ENCODE measurements around the gene WWOX.

WWOX gene

DNA sequence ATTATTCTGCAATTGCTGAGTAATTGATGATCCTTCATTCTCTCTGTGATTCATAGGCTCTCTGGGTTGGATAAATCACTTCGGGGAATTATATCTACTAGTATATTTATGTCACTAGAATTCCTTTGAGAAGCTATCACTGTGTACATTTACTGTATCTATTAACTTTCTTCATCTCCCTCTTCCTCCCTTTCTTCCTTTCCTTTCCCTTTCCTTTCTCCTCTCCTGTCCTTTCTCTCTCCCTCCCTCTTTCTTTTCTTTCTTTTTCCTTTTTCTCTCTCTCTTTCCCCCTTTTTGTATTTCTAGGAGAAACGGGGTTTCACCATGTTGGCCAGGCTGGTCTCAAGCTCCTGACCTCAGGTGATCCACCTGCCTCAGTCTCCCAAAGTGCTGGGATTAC, 711.8 kb downstream of the WWOX start:
- no peak overlapping the region for H3K4me3 ChIP-seq (ENCODE audit: low read length)
- no peaks in the 10 kb centered on the region for H3F3A ChIP-seq (ENCODE audit: insufficient read depth, low read length)
- no peak overlapping the region for H3K4me2 ChIP-seq (ENCODE audit: low read depth, low read length)
- no peaks in the 10 kb centered on the region for H3K36me3 ChIP-seq (replicated peaks; ENCODE audit: insufficient read depth, low read length)
- no peaks in the 10 kb centered on the region for H3K27me3 ChIP-seq (replicated peaks; ENCODE audit: insufficient read depth, low read length)
- H2AFZ ChIP-seq (ENCODE audit: low read length): no peak overlapping the region
- H3K27ac ChIP-seq (ENCODE audit: low read length): no peak overlapping the region
- H3K9ac ChIP-seq (ENCODE audit: low read length): no peak overlapping the region
- TF ChIP-seq EZH2phosphoT487 (IDR thresholded peaks at IDR 0.05; ENCODE audit: low read length) (no peak), CTCF (IDR thresholded peaks at IDR 0.05; ENCODE audit: low read length) (no peak), EZH2 (optimal IDR thresholded peaks at IDR 0.05; ENCODE audit: low read depth, low read length) (no peak)
- H4K20me1 ChIP-seq (ENCODE audit: insufficient read depth, low read length): no peaks in the 10 kb centered on the region
- no peaks in the 10 kb centered on the region for H3K79me2 ChIP-seq (ENCODE audit: low read length)
- H3K9me3 ChIP-seq (replicated peaks; ENCODE audit: insufficient read depth, low read length): no peaks in the 10 kb centered on the region
- H3K4me1 ChIP-seq (ENCODE audit: low read length): no peaks in the 10 kb centered on the region
- H3K9me2 ChIP-seq (replicated peaks; ENCODE audit: insufficient read depth, low read length): no peaks in the 10 kb centered on the region
- no peak for DNase-seq

DNA sequence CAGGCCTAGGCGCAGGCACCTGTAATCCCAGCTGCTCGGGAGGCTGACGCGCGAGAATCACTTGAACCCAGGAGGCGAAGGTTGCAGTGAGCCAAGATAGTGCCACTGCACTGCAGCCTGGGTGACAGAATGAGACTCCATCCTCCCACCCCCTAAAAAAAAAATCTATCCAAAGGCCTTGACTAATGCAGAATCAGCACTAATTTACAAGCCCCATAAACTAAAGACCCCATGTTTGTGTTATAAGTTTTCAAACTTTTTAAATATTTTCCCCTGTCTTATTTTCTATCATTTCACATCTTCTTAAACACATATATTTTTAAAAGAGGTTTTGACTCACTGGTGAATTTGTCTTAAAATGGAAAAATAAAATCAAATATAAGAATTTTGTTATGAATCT, 713.1 kb downstream of the WWOX start:
- Histone ChIP-seq H2AFZ (ENCODE audit: low read length) (no peak overlapping the region), H3F3A (ENCODE audit: insufficient read depth, low read length) (no peaks in the 10 kb centered on the region), H3K4me3 (ENCODE audit: low read length) (no peak overlapping the region), H3K9me3 (replicated peaks; ENCODE audit: insufficient read depth, low read length) (no peaks in the 10 kb centered on the region), H3K9me2 (replicated peaks; ENCODE audit: insufficient read depth, low read length) (no peaks in the 10 kb centered on the region), H3K4me1 (ENCODE audit: low read length) (no peaks in the 10 kb centered on the region), H4K20me1 (ENCODE audit: insufficient read depth, low read length) (no peaks in the 10 kb centered on the region), H3K4me2 (ENCODE audit: low read depth, low read length) (no peak overlapping the region), H3K36me3 (replicated peaks; ENCODE audit: insufficient read depth, low read length) (no peaks in the 10 kb centered on the region), H3K79me2 (ENCODE audit: low read length) (no peaks in the 10 kb centered on the region), H3K27me3 (replicated peaks; ENCODE audit: insufficient read depth, low read length) (no peaks in the 10 kb centered on the region), H3K27ac (ENCODE audit: low read length) (no peak overlapping the region), H3K9ac (ENCODE audit: low read length) (no peak overlapping the region)
- TF ChIP-seq EZH2 (optimal IDR thresholded peaks at IDR 0.05; ENCODE audit: low read depth, low read length) (no peak), EZH2phosphoT487 (IDR thresholded peaks at IDR 0.05; ENCODE audit: low read length) (no peak), CTCF (IDR thresholded peaks at IDR 0.05; ENCODE audit: low read length) (no peak)
- no peak for DNase-seq

GRCh38 chr16:78813661-78814311, 714.3 kb downstream of the WWOX start:
- no peak overlapping the region for H3K9ac ChIP-seq (ENCODE audit: low read length)
- no peak for TF ChIP-seq EZH2phosphoT487 (IDR thresholded peaks at IDR 0.05; ENCODE audit: low read length)
- TF ChIP-seq EZH2 (optimal IDR thresholded peaks at IDR 0.05; ENCODE audit: low read depth, low read length): no peak
- no peak for TF ChIP-seq CTCF (IDR thresholded peaks at IDR 0.05; ENCODE audit: low read length)
- no peaks in the 10 kb centered on the region for H3K27me3 ChIP-seq (replicated peaks; ENCODE audit: insufficient read depth, low read length)
- H3K79me2 ChIP-seq (ENCODE audit: low read length): no peaks in the 10 kb centered on the region
- no peak overlapping the region for H3K4me3 ChIP-seq (ENCODE audit: low read length)
- no peaks in the 10 kb centered on the region for H3K36me3 ChIP-seq (replicated peaks; ENCODE audit: insufficient read depth, low read length)
- no peaks in the 10 kb centered on the region for H3K4me1 ChIP-seq (ENCODE audit: low read length)
- no peaks in the 10 kb centered on the region for H3F3A ChIP-seq (ENCODE audit: insufficient read depth, low read length)
- H3K9me3 ChIP-seq (replicated peaks; ENCODE audit: insufficient read depth, low read length): no peaks in the 10 kb centered on the region
- no peak overlapping the region for H2AFZ ChIP-seq (ENCODE audit: low read length)
- DNase-seq: no peak
- H3K9me2 ChIP-seq (replicated peaks; ENCODE audit: insufficient read depth, low read length): no peaks in the 10 kb centered on the region
- H4K20me1 ChIP-seq (ENCODE audit: insufficient read depth, low read length): no peaks in the 10 kb centered on the region
- H3K4me2 ChIP-seq (ENCODE audit: low read depth, low read length): no peak overlapping the region
- H3K27ac ChIP-seq (ENCODE audit: low read length): no peak overlapping the region

All from MM.1S (cell line).